Measurements from ENCODE around the gene SH3BP1.
"Not testable (repeated sequence)": the region's sequence is repeated elsewhere in the genome, so short reads cannot be mapped to it uniquely, and the experiment has no call there.

Gene SH3BP1

GRCh38 chr22:37633625-37634416, 5.6 kb upstream of the SH3BP1 start:
- DNase-seq: peak; percentile 56

- DNase-seq: no peak
Measured at GRCh38 chr22:37634417-37634924, 5.0 kb upstream of the SH3BP1 start.

- DNase-seq: no peak
Measured at GRCh38 chr22:37635157-37635556, 4.3 kb upstream of the SH3BP1 start.

GRCh38 chr22:37636186-37636948, 3.1 kb upstream of the SH3BP1 start:
- DNase-seq: no peak

GRCh38 chr22:37636949-37637273, 2.6 kb upstream of the SH3BP1 start:
- no peak for DNase-seq

GRCh38 chr22:37638391-37639069, 939 bp upstream of the SH3BP1 start:
- no peak for DNase-seq

GRCh38 chr22:37639771-37640590, 512 bp downstream of the SH3BP1 start:
- DNase-seq: no peak

GRCh38 chr22:37640591-37641560, 1.4 kb downstream of the SH3BP1 start:
- no peak for DNase-seq

GRCh38 chr22:37641561-37641949, 2.1 kb downstream of the SH3BP1 start:
- no peak for DNase-seq

- DNase-seq: peak; percentile 91
Measured at GRCh38 chr22:37643225-37643847, 3.9 kb downstream of the SH3BP1 start.

GRCh38 chr22:37647317-37647716, 7.8 kb downstream of the SH3BP1 start:
- DNase-seq: no peak

- no peak for DNase-seq
Measured at GRCh38 chr22:37647928-37648327, 8.5 kb downstream of the SH3BP1 start.

GRCh38 chr22:37650463-37651136, 11.1 kb downstream of the SH3BP1 start:
- DNase-seq: no peak

GRCh38 chr22:37654563-37655251, 15.2 kb downstream of the SH3BP1 start:
- no peak for DNase-seq

- no peak for DNase-seq
Measured at GRCh38 chr22:37655252-37655563, 15.7 kb downstream of the SH3BP1 start.

- DNase-seq: not testable (repeated sequence)
Measured at GRCh38 chr22:37656583-37656982, 17.1 kb downstream of the SH3BP1 start.

- no peak for DNase-seq
Measured at GRCh38 chr22:37657590-37658132, 18.2 kb downstream of the SH3BP1 start.

- DNase-seq: peak; percentile 98
Measured at GRCh38 chr22:37658133-37659065, 18.9 kb downstream of the SH3BP1 start, which contains the start of gene PDXP. TSS of gene PDXP (plus strand) at chr22:37658723. CDS start at chr22:37658783, 60 bp downstream.
